COLO668 (cell line): Measurements from ENCODE around the gene PRM2.
"Not testable (repeated sequence)": the region's sequence is repeated elsewhere in the genome, so short reads cannot be mapped to it uniquely, and the experiment has no call there.

Experiments
- DNase-seq: peaks from one replicate; lab custom pipeline; 2025; ENCODE audit not compliant: unreplicated experiment; lab: John Stamatoyannopoulos, UW

The PRM2 gene

GRCh38 chr16:11307639-11308492 lies 31.6 kb upstream of the PRM2 start:
- no peak for DNase-seq

GRCh38 chr16:11306997-11307638 lies 30.8 kb upstream of the PRM2 start:
- DNase-seq = no peak

DNA sequence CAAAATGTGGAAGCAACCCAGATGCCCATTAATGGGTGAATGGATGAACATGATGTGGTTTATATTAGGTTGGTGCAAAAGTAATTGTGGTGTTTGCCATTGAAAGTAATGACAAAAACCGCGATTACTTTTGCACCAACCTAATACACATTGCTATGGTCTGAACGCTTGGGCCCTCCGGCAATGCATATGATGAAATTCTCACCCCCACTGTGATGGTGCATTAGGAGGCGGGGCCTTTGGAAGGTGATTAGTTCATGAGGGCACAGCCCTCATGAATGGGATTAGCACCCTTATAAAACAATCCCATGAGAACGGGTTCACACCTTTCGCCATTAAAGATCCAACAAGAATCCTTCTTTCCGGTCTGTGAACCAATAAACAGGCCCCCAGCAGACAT lies 30.1 kb upstream of the PRM2 start:
- DNase-seq = no peak

- peak; percentile 26 for DNase-seq
These were observed 27.3 kb upstream of the PRM2 start for GRCh38 chr16:11303405-11304138.

GRCh38 chr16:11302977-11303376 lies 26.7 kb upstream of the PRM2 start:
- peak; percentile 68 for DNase-seq

- DNase-seq = no peak
These were observed 25.6 kb upstream of the PRM2 start for GRCh38 chr16:11301645-11302501.

GRCh38 chr16:11300560-11300892 lies 24.2 kb upstream of the PRM2 start:
- no peak for DNase-seq

DNA sequence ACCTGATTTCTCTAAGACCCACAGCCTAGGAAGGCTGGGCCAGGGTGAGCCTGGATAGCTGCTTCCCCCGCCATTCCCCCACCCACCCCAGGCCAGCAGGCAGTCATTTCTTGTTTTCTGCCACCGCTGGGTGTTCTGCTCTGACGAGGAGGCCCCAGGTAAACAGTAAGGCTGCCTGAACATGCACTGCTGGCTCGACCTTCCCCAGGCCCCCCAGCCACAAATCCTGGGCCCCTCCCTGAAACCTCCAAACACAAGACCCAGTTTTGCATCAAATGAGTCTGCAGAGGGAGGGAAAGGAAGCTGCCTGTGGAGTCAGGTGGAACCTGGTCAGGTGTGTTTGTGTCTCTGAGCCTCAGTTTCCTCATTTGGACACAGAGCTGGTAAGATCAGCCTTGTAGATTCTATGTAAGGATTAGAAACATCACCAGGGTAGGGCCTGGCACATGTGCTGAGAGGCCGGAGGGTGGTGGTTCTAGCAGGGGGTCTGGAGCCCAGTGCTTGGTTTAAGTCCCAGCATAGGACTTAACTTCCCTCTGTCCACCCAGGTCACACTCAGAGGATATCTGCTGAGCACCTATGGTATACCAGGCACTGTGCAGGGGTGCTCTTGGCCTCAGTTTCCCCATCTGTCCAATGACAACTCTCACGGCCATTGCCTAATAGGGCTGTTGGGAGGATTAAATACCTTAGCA lies 23.7 kb upstream of the PRM2 start:
- DNase-seq = no peak

- not testable (repeated sequence) for DNase-seq
These were observed 22.8 kb upstream of the PRM2 start for GRCh38 chr16:11298950-11299547.

GRCh38 chr16:11298143-11298900 lies 22.0 kb upstream of the PRM2 start:
- no peak for DNase-seq

- DNase-seq = peak; percentile 67
These were observed 21.3 kb upstream of the PRM2 start for GRCh38 chr16:11297492-11298142.

DNA sequence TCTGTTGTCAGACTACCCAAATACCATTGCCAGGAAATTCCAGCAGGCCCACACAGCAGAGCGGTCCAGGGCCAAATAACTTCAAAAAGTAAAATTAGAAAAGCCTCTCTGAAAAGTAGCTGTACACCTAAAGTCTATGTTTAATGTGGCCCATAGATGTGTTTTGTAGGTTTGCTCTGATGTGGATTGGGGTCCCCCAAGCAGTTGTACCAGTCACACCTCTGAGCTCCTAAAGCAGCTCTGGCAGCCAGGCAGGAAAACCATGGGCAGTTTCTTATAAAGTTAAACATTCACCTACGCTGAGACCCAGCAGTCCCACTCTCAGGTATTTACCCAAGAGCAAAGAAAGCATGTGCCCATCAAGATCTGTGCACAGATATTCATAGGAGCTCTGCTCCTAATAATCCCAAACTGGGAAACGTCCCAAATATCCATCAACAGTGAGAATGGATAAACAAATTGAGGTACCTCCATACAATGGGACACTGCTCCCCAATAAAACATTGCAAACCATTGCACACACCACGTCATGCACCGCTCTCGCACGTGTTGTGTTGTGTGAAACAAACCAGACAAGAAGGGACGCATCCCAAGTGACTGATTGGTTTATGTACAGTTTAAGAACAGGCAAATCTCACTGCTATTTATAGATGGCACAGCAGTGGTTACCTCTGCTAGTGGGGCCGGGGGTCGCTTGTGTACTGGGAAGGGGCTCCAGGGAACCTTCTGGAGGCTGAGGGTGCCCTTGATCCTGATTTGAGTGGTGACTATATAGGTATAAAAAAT lies 20.6 kb upstream of the PRM2 start:
- DNase-seq = no peak

GRCh38 chr16:11296351-11296705 lies 20.0 kb upstream of the PRM2 start:
- DNase-seq = no peak

DNA sequence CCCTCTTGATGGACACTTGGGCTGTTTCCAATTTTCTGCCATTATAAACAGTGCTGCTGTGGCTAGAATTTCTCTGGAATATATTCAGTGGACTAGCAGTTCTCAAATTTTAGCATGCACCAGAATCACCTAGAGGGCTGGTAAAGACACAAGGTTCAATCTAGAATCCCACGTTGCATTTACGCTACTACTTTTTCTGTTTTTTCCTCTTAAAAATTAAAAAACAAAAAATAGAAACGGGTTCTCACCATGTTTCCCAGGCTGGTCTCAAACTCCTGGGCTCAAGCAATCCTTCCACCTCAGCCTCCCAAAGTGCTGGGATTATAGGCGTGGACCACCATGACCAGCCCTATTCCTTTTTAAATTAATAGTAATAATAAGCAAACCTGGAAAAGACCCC lies 19.4 kb upstream of the PRM2 start:
- DNase-seq = no peak

DNA sequence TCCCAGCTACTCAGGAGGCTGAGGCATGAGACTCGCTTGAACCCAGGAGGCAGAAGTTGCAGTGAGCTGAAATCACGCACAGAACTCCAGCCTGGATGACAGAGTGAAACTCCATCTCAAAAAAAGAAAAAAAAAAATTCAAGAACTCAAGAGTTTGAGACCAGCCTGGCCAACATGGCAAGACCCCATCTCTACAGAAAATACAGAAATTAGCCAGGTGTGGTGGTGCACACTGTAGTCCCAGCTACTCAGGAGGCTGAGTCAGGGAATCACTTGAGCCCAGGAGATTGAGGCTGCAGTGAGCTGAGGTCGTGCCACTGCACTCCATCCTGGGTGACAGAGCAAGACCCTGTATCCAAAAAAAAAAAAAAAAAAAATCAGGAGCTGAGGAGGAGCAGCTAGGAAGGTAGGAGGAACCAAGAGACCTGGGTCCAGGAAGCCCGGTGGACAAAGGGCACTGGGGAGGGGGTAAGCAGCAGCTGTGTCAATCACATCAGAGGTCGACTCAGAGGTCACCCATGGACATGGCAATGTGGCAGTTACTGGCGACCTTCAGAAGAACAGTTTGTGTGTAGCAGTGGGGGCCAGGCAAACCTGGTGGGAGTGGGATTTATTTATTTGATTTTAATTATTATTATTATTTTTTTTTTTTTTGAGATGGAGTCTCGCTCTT lies 15.9 kb upstream of the PRM2 start:
- no peak for DNase-seq

- DNase-seq = no peak
These were observed 14.9 kb upstream of the PRM2 start for GRCh38 chr16:11291091-11291703.
